BJ (cell line): Measurements from ENCODE around the gene GPR179. TPM values are rescaled to one million over a fixed set of nuclear protein-coding genes. Genes with fewer than 3 reads are reported as not detected.

Source experiments
- CTCF ChIA-PET: fragments of 350-600 bp; formaldehyde crosslinking; extraction: SDS; loops from one replicate; lab custom pipeline; 2021; ENCODE audit warnings: antibody characterized with exemption, inconsistent platforms; lab: Yijun Ruan, JAX
- POLR2A ChIA-PET: fragments of 300-600 bp; sonication (Branson Sonifier 250); formaldehyde crosslinking; extraction: SDS; loops from one replicate; lab custom pipeline; 2021; ENCODE audit warnings: antibody characterized with exemption; lab: Charles Lee
- DNase-seq: peaks from one replicate; pipeline ENCODE4 v3.0.0-alpha.2; 2011; ENCODE audit warnings: low read depth
- H3K27me3 ChIP-seq: 2 replicates; pipeline ENCODE4 v1.6.0; 2011; ENCODE audit warnings: low read length; ENCODE audit not compliant: control insufficient read depth, insufficient read depth
- H3K36me3 ChIP-seq: 2 replicates; pipeline ENCODE4 v1.5.1; 2011; ENCODE audit warnings: low read length; ENCODE audit not compliant: control insufficient read depth, insufficient read depth
- H3K4me3 ChIP-seq: 2 replicates; pipeline ENCODE4 v1.5.1; 2011; ENCODE audit warnings: low read depth, mild to moderate bottlenecking, control low read depth, low read length
- CTCF ChIP-seq: IDR thresholded peaks from 2 replicates; pipeline ENCODE4 v1.5.1; 2011; ENCODE audit warnings: low read depth, mild to moderate bottlenecking, control low read depth, inconsistent platforms, low read length, moderate library complexity; ENCODE audit not compliant: insufficient read depth
- polyA plus RNA-seq: library from polyadenylated mRNA; depleted of rRNA; stranded (reverse); fragments of >200 nt; gene quantifications from 2 replicates; pipeline ENCODE4 v1.2.3, GENCODE V29; 2011

Gene GPR179
- polyA plus RNA-seq, 1 experiment: not detected

- TF ChIP-seq CTCF: no peak
- DNase-seq: peak; percentile 41
- CTCF ChIA-PET: interaction anchor here (0.6 to 13.8 kb wide), 6 partner anchors 12 to 75 kb away, joined by 3 to 318 read pairs (median 3); no protein-coding TSS in a partner anchor
- H3K36me3 ChIP-seq: no peaks in the 10 kb centered on the region
- no peaks in the 10 kb centered on the region for H3K27me3 ChIP-seq
- H3K4me3 ChIP-seq: peak within 1 kb of the TSS; percentile 83
- POLR2A ChIA-PET: interaction anchor here (0.6 kb wide), 5 partner anchors 9 to 94 kb away, joined by 3 to 5 read pairs (median 3); partner anchors contain the start of gene ARHGAP23
These were observed 7.9 kb upstream of the GPR179 start, which contains the start of gene SOCS7 for GRCh38 chr17:38351412-38352222. Gene SOCS7 (plus strand): TSS chr17:38351844. CDS start chr17:38352053, 209 bp downstream.

DNA sequence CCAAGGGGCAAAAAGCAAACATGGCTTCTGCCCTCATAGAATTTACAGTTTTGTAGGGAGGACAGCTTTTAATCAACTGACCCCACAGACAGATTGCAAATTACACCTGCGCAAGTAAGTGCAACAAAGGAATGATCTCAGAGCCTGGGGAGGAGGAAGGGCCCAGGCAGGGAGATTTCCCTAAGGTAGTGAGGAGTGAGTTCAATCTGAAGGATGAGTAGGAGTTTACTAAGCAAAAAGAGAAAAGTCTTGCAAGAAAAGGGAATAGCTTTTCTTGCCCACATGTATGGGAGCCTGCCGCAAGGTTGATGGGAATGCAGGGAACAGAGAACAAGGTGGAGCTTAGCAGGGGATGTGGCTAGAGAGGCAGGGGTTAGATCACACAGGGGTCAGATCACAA, 6.3 kb upstream of the GPR179 start:
- TF ChIP-seq CTCF: no peak
- DNase-seq: no peak
- H3K36me3 ChIP-seq: no peaks in the 10 kb centered on the region
- peaks cover 3% of the 10 kb centered on the region; the same call in 1 of the 2 replicates for H3K27me3 ChIP-seq
- CTCF ChIA-PET: interaction anchor here (0.8 to 13.8 kb wide), 16 partner anchors 9 to 325 kb away, joined by 3 to 318 read pairs (median 7); partner anchors contain the start of gene EPOP
- H3K4me3 ChIP-seq: no peak overlapping the region
- POLR2A ChIA-PET: no interaction called here

- Histone ChIP-seq H3K27me3 (peaks cover 6% of the 10 kb centered on the region), H3K36me3 (no peaks in the 10 kb centered on the region), H3K4me3 (no peak overlapping the region)
- ChIA-PET POLR2A (no interaction called here), CTCF (interaction anchor here (0.7 to 13.8 kb wide), 32 partner anchors 9 to 326 kb away, joined by 3 to 318 read pairs (median 7); partner anchors contain the start of genes ARHGAP23 and EPOP)
- TF ChIP-seq CTCF: peak; percentile 98
- DNase-seq: no peak
These were observed 5.5 kb upstream of the GPR179 start for GRCh38 chr17:38349097-38349730.

DNA sequence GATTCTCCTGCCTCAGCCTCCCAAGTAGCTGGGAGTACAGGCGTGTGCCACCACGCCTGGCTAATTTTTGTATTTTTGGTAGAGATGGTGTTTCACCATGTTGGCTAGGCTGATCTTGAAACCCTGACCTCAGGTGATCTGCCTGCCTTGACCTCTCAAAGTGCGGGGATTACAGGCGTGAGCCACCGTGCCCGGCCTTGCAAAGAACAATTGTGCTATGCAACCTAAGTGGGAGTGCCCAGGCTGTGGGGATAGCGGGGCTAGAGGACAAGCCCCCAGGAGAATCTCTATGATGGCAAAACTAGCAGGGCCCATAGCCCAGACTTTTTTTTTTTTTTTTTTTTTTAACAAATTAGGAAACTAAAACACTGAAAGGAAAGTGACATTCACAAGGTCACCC, 2.0 kb upstream of the GPR179 start:
- Histone ChIP-seq H3K4me3 (no peak overlapping the region), H3K36me3 (no peaks in the 10 kb centered on the region), H3K27me3 (peaks cover 20% of the 10 kb centered on the region)
- no peak for TF ChIP-seq CTCF
- ChIA-PET CTCF (interaction anchor here (0.6 to 13.8 kb wide), 3 partner anchors 8 to 72 kb away, joined by 3 to 318 read pairs (median 3); no protein-coding TSS in a partner anchor), POLR2A (no interaction called here)
- DNase-seq: no peak

DNA sequence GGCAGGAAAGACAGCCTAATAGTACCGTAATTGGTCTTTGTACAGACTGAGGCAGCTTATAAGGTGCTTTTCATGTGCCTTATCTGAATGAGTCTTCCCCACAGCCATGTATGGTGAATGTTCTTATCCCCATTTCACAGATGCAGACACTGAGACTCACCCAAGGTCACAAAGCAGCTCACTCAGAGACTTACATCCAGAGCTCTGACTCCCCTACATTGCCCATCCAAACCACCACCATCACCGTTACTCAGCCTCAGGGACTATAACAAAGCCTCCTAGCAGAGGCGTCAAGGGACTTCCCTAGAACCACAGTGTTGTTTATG, 627 bp upstream of the GPR179 start:
- TF ChIP-seq CTCF: no peak
- Histone ChIP-seq H3K27me3 (peaks cover 22% of the 10 kb centered on the region), H3K36me3 (no peaks in the 10 kb centered on the region), H3K4me3 (no peak overlapping the region)
- ChIA-PET POLR2A (no interaction called here), CTCF (interaction anchor here (1.3 to 13.8 kb wide), 4 partner anchors 9 to 73 kb away, joined by 3 to 318 read pairs (median 4); no protein-coding TSS in a partner anchor)
- DNase-seq: no peak
